HG02885 (cell line): ENCODE results near the gene HLA-DQB1.
"Not testable (repeated sequence)": the region's sequence is repeated elsewhere in the genome, so short reads cannot be mapped to it uniquely, and the experiment has no call there.

Experiments used
- ATAC-seq: cut with Tn5 transposase; IDR thresholded peaks from one replicate; pipeline ENCODE4 v1.9.1; 2021; ENCODE audit warnings: mild to moderate bottlenecking; ENCODE audit not compliant: unreplicated experiment, poor library complexity

The HLA-DQB1 gene

DNA sequence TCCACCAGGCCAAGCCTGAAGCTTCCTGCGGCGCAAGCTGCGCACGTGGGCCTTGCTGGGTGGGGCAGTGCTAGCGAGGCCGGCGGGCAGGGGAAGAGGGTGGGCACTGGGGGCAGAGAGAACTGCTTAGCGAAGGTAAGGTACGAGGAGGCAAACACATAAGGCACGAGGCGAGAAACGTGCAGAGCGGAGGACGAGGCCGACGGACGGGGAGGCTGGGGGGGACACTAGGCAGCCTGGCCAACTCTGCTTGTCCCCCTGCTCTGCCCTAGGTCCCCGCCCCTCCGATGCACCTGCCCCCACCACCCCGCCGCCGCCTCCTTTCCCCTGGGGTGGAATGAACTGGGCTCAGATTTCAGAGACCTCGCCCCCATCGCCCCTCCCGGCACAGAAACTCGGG lies 2.1 kb downstream of the HLA-DQB1 start:
- no peak for ATAC-seq

DNA sequence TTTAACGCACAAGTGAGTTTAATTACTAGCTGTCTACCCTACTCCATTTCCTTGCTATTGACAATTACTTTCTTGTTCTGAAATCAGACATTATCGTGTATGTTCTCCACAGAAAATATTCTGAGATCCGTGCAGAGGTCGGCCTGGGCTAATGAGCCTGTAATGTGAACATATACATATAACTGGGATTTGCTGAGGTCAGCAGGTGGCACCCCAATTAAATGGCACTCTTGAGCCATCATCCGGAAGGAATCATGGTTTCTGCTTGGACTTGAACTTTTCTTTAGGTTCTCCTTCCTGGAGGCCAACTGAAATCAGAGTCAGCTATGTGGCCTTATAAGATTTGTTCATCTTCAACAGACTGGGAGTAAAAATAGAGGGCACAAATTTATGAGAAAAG lies 3.6 kb downstream of the HLA-DQB1 start:
- no peak for ATAC-seq

DNA sequence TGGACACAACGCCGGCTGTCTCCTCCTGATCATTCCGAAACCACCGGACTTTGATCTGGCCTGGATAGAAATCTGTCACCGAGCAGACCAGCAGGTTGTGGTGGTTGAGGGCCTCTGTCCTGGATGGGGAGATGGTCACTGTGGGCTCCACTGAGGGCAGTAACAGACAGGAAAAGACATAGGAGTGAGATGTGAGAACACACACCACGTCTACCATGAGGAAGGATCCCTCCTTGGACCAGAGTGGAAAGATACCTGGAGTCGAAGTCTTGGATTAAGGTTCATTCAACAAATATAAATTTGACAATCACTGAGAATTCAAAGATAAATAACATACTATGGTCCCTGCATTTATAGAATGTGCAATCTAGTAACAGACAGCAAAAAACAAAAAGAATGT lies 4.4 kb downstream of the HLA-DQB1 start:
- no peak for ATAC-seq

DNA sequence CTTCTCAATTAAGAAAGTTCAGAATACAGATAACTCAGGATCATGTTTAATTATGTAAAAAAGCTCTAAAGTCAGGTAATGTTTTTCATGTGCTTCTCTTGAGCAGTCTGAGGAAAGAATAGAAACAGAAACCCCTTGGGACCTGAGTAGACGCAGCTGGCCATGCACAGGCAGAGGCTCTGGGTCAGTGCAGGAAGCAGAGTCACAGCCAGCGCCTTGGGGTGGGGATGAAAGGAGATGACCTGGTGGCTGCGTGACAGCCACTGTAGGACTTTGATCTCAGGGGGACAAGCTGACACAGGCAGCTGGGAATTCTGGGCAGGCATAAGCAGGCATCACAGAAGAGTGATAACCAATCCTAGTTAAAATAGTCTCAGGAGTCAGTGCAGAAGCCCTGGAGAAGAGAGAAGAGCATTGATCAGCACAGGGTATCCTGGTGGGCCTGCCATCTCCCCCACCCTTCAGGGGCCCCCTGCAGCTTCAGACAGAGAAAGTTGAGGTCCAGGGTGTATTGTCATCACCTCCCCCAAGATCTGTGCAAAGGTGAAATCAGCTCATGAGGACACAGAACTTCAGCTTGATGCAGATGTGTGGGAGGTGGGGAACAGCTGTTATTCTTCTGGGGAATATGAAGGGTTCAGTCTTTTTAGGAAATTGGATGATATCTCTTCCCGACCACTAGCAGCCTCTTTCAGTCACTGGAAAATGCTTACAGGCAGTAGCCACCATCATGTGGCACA lies 6.4 kb downstream of the HLA-DQB1 start:
- ATAC-seq, result no peak

DNA sequence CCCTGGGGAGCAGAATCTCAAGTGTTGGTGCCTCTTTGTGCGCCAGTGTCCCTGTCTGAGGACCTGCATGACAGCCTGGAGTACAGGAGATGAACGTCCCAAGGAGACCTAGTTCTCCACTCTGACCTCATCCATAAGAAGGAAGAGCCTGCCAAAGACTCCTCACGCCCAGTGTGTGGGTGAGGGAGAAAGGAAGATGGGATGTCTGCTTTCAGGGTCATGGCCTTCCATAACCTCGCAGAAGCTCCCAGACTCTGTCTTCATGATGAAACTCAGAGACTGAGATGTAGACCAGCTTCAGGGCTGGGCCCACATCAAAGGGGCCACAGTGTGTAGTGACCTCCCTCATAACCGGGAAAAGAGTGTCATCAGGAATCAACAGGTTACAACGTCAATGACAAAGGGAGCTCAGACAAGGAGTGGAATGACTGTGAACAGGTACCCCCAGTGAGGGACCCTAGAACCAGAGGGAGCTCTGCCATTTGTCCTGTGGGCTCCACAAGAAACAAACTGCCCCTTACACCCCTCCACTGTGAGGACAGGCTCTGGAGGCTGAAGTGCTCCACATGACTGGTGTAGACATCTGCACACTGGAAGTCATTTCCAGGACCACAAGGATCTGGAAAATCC lies 8.1 kb downstream of the HLA-DQB1 start:
- no peak for ATAC-seq

DNA sequence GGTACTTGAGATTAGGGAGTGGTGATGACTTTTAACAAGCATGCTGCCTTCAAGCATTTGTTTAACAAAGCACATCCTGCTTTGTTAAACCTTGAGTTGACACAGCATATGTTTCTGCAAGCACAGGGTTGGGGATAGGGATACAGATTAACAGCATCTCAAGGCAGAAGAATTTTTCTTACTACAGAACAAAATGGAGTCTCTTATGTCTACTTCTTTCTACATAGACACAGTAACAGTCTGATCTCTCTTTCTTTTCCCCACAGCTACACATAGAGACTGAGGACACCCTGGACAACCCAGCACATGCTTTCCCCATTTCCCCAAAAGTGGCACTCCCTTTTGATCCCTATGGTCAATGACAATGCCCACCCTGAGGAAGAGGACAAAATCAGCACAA lies 8.6 kb downstream of the HLA-DQB1 start:
- not testable (repeated sequence) for ATAC-seq

DNA sequence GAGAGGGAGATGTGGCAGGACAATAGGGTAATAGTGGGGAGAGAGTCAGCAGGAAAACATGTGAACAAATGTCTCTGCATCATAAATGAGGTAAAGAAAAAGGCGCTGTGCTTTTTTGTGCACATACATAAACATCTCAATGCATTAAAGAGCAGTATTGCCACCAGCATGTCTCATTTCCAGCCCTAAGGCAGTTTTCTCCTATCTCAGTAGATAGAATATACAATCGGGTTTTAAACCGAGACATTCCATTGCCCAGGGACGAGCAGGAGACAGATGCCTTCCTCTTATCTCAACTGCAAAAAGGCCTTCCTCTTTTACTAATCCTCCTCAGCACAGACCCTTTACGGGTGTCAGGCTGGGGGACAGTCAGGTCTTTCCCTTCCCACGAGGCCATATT lies 9.1 kb downstream of the HLA-DQB1 start:
- not testable (repeated sequence) for ATAC-seq

DNA sequence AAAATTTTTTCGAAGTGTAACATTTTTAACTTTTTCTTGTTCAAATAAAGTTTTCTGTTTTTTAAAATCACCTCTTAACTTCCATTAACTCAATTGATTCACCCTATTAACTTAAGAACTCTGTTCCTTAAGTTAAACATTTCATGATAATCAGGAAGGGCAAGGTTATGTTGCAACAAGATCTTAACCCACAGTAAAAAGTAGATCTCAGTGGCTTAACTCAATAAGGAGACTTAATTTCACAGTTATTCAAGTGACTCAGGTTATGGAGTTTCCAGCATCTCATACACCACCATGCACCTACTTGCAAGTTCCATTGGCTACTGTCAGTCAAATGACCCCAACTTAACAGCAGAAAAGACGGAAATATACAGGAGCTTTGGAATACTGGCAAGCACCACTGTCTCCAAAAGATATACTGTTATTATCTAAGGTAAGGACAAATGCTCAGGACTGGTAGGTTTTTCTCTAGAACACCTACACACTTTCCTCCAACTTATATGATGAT lies 11.2 kb downstream of the HLA-DQB1 start:
- no peak for ATAC-seq

DNA sequence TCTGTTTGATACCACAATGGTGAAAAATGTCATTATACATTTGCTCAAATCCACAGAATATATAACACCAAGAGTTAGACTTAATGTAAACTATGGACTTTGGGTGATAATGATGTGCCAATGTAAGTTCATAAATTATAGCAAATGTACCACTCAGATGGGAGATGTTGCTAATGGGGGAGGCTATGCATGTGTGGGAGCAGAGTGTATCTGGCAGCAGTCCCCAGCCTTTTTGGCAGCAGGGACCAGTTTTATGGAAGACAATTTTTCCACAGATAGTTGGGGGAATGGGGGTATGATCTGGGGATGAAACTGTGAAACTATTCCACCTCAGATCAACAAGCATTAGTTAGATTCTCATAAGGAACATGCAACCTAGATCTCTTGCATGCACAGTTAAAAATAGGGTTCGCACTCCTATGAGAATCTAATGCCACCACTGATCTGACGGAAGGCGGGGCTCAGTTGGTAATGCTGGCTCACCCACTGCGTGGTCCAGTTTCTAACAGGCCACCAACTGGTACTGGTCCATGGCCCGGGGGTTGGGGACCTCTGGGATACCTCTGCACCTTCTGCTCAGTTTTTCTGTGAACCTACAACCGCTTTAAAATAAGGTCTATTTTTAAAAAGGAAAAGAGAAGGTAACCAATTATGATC lies 21.3 kb downstream of the HLA-DQB1 start:
- ATAC-seq, result no peak

DNA sequence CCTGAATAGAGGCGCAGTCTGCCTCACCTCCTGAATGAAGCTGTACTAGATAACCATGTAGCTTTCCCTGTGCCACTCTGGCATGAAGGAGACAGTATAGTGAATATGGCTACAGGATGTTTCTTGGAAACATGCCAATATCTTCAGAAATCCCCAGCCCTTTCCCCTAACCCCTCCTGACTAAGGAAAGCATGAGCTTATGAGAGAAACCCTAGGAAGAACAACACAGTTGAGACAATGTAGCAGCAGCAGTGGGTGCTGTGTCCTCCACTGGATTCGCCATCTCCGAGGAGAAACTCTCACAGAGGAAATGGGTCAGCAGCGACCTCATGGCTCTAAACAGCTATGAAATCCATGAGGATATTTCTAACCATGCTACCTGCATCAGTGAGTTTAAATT lies 22.6 kb downstream of the HLA-DQB1 start:
- no peak for ATAC-seq

DNA sequence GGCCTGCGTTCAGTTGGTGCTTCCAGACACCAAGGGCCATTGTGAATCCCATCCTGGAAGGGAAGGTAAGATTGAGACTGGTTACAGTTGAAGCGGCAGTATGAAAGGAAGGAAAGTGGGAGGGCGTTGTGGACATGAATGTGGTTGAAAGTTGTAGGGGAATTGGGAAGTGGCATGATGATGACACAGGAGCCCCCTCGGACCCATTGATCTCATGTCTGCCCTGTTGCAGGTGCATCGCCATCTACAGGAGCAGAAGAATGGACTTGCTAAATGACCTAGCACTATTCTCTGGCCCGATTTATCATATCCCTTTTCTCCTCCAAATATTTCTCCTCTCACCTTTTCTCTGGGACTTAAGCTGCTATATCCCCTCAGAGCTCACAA lies 23.7 kb downstream of the HLA-DQB1 start:
- no peak for ATAC-seq

DNA sequence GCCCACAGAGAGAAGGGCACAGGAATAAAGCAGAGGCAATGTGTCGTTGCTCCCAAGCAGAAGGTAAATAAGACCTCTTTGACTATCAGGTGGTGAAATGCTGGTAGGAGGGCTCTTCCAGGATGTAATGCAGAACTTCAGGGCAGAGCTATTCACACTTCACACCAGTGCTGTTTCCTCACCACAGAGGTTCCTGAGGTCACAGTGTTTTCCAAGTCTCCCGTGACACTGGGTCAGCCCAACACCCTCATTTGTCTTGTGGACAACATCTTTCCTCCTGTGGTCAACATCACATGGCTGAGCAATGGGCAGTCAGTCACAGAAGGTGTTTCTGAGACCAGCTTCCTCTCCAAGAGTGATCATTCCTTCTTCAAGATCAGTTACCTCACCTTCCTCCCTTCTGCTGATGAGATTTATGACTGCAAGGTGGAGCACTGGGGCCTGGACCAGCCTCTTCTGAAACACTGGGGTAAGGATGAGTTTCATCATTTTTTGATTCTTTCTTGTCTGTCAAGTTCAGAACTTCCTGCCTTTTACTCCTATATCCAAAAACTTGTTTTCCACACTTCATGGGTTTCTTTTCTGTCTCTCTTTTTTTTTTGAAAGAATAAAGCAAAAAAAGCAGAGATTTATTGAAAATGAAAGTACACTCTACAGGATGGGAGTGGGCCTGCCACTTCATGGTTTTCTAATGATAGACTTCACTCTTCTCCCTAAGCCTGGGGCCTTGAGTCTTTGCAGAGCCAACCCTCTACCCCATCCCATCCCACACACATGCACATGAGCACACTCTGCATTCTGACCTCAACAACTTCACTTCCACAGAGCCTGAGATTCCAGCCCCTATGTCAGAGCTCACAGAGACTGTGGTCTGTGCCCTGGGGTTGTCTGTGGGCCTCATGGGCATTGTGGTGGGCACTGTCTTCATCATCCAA lies 24.4 kb downstream of the HLA-DQB1 start:
- ATAC-seq, result not testable (repeated sequence)

DNA sequence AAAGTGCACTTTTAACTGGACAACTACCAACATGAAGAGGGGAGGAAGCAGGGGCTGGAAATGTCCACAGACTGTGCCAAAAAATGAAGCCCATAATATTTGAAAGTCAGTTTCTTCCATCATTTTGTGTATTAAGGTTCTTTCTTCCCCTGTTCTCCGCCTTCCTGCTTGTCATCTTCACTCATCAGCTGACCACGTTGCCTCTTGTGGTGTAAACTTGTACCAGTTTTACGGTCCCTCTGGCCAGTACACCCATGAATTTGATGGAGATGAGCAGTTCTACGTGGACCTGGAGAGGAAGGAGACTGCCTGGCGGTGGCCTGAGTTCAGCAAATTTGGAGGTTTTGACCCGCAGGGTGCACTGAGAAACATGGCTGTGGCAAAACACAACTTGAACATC lies 25.3 kb downstream of the HLA-DQB1 start:
- ATAC-seq, result no peak

DNA sequence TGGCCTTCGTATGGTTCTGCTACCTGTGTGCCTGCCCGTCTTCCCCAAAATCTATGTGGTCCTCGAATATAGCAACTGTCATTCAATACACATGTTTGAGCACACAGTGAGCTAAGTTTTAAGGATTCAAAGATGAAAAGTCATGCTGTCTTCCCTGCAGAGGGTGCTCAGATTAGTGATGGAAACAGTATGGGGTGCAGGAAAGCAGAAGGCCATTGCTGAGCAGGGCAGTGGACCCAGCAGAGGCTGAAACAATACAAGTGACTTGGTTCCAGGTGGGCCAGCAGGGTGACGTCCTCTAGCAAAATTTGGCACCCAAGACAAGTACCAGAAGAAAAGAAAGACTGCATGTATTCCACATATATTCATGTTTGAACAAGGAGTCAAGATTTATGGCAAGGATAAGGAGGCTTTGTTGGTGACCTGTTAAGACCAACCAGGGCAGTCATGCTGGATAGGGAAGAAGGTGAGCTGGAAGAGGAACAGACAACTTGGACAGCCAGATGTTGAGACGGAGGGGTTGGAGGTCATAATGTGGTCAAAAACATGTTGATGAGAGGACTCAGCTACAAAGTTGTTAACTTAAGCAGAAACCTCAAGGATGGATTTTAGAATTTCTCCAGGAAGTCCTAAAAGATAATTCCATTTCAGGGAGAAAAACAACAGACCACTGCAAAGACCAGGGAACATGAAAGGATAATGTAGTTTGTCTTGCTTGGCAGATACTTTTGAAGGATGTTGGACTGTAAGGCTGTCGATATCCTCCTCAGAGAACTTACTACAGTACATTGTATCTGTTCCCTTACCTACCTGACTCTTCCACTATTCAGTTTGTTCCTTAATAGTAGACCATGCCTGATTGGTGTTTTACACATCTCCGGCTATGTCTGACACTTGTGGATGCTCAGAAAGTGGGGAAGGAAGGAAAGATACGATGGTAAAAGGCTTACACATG lies 26.7 kb downstream of the HLA-DQB1 start:
- no peak for ATAC-seq

DNA sequence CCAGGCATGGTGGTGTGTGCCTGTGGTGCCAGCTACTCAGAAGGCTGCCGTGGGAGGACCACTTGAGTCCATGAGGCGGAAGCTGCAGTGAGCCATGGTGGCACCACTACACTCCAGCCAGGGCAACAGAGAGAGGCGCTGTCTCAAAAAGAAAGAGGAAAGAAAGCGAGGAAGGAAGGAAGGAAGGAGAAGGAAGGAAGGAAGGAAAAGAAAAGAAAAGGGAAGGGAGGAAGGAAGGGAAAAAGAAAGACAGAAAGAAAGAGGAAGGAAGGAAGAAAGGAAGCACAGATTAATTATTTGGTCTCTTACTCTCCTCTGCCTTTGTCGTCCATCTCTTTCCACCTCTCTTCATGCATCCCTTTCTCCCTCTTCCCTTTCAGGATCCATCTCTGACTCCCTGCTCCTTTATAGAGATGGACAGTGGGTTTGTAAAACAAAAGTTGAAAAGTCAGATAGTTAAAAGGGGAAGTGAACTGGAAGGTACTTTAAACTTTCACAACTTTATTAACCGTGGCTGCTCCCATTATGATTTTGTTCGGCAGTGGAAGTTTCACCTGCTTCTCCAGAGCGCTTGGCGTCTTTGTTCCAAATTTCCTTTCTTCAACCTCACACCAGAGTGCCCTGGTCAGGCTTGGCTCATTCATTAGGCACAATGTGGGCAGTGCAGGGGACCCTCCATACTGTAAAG lies 27.8 kb downstream of the HLA-DQB1 start:
- no peak for ATAC-seq

DNA sequence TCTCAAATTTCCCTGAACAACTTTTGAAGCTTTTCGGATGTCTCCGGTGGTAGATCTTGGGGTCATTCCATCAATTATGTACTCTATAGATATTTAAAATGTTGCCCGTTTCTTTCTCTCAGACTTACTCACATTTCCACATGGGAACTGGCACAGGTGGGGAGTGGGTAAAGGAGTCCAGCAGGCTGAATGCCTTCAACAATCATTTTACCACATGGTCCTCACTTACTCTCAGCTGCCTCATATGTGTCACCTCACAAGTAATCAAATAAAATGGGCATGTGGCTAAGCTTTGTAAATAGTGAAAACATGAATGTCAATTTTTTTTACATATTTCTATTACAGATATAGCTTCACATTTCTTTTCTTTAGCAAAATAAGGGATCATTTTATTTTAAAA lies 28.6 kb downstream of the HLA-DQB1 start:
- ATAC-seq, result no peak

DNA sequence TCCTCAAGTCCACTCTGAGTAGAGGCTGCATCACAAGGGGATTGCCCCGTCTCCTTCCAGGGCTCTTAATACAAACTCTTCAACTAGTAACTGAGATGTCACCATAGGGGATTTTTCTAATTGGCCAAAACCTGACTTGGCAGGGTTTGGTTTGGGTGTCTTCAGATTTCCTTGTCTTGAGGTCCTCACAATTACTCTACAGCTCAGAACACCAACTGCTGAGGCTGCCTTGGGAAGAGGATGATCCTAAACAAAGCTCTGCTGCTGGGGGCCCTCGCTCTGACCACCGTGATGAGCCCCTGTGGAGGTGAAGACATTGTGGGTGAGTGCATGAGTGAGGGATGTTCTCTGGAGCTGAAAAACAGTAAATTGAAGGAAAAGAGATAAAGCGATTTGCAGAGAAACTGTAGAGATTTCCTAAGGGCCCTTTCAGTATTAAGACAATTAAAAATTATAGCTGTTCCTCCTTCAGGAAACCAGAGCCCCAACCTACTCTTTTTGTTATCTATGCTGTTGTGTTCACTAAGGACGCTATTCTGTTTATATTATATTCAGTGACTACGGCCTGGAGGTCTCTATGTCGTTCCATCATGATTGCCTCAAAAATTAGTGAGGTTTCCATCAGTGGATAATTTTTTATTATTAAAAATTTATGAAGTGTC lies 29.1 kb downstream of the HLA-DQB1 start, which contains the start of gene HLA-DQA1:
Gene HLA-DQA1 (plus strand): TSS at position 188 of the 662 bp plus-strand sequence. CDS start 53 bp downstream, at position 241.
- peak; percentile 80 for ATAC-seq

DNA sequence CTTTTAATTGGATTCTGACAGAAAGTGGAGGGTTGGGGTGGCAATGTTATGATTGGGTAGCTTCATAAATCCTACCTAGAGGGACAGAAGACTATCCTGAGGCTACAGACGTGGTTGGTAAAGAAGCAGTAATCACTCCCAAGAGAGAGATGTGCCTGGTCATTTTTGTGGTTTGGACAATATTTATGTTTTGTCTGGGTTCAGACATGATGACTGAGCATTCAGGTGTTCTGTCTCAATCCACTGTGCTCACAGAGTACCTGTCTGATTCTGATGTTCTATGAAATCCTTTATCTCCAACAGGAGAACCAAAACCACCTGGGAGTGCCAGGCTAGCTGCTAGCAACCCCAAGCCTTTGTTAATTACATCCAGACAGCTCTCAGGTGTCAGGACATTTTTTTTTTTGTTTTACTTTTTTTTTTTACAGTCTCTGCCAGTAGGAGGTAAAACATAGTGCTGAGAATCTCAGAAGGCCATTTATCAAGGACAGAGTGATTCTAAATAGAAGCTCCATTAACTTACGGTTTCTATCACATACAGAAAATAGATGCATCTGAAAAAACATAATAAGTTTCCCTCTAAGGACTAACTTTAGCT lies 30.8 kb downstream of the HLA-DQB1 start:
- ATAC-seq, result no peak
